Medulla oblongata (tissue), 1 donor: ENCODE results near the gene ARHGEF10L.

Experiments used
- DNase-seq: peaks from one replicate; pipeline ENCODE4 v3.0.0-alpha.2; 2015; ENCODE audit errors: extremely low spot score

The ARHGEF10L gene

GRCh38 chr1:17588048-17588871, 48.8 kb downstream of the ARHGEF10L start:
- DNase-seq = no peak

DNA sequence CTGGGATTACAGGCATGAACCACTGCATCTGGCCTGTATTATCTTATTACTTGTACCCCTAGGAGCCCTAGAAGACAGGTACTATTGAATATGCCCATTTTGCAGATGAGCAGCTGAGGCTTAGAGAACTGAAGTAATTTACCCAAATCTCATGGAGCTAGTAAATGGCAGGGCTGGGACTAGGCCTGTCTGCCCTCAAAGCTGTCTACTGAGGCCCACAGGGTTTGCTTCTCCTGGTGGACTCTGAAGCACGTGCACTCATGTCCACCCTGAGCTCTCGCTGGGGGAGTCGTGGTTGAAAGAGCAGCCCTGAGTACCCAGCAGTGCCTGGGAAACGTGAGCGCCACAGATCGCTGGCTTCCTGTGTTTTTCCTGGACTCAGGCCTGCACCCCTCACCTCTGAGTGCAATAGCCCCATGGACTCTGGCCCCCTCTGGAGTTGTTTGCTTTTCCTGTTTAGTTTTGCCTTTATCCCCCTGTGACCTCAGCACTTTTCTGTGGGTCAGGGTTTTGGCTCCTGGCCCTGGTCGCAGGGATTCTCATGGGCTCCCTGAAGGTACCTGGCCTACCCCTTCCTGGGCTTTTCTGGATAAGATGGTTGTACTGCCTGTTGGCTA, 52.4 kb downstream of the ARHGEF10L start:
- no peak for DNase-seq

GRCh38 chr1:17594026-17594425, 54.5 kb downstream of the ARHGEF10L start:
- DNase-seq = no peak

- no peak for DNase-seq
These were observed 55.4 kb downstream of the ARHGEF10L start for GRCh38 chr1:17594690-17595601.

DNA sequence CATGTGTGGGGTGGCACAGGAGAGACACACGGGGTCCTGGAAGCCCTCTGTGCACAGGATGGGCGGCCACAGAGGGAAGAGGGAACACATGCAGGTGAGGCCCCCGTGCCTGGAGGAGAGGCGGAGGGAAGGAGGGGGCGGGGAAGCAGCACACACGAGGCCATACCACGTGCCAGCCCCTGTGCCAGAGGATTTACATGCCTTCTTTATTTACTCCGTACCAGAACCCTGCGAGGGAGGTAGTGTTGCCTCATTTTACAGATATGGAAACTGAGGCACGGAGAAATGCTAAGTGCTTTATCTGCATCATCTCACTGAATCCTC, 56.1 kb downstream of the ARHGEF10L start:
- no peak for DNase-seq

- DNase-seq = no peak
These were observed 56.7 kb downstream of the ARHGEF10L start for GRCh38 chr1:17596186-17596585.

DNA sequence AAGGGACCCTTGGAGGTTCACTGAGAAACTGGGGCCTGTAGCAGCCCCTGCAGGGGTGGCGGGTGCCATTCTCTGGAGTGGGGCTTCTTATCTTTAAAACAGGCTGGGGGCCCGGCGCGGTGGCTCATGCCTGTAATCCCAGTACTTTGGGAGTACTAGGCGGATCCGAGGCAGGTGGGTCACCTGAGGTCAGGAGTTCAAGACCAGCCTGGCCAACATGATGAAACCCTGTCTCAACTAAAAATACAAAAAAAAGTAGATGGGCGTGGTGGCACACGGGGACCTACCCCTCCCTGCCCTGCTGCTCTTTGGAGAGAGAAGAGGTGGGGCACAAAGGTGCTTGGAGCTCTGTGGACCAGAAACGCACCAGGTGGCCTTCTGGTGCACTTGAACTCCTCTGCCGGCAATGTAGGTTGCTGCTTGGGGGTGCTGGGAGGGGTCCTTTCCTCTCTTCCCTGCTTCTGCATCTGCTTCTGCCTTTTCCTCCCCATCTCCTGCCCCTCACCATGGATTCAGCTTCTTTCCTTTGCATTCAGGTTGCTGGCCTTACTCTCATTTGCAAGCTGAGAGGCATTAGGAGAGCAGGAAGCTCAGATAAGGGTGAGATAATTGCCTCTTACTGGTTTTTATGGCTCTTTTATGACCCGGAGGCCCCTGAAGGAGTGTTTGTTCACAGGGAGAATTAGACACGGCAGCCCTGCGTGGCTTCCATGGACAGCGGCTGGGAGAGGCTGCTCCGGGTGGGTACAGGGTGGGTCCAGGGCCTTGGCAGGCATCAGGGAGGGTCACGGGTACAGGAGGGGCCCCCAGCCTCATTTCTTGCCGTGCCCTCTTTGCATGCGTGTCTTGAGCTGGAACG, 57.4 kb downstream of the ARHGEF10L start:
- no peak for DNase-seq

GRCh38 chr1:17597651-17598050, 58.2 kb downstream of the ARHGEF10L start:
- no peak for DNase-seq

- no peak for DNase-seq
These were observed 58.8 kb downstream of the ARHGEF10L start for GRCh38 chr1:17598251-17598650.

DNA sequence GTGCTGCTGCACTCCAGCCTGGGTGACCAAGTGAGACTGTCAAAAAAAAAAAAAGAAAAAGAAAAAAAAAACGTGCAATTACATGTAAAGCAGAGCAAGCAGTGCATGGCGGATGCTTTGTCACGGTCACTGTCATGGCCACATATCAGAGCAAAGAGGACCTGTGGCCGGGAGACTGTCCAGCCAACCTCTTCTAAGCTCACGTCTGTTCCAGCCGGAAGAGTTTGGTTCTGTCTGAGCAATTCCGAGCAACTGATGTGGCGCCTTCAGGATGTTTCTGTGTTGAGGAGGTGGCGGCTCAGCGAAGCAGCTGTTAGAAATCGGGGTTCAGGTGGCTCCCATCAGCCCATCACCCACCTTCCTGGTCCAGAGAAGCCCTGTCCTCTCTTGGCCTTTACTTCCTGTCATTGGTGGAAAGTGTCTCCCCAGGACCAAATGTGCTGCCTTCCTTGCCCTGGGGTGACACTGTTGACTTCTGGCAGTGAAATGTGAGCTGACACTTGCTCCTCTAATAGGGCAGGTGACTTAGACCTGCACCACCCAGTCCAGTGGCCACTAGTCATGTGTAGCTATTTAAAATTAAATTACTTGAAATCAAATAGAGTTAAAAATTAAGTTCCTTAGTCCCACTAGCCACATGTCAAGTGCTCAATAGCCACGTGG, 59.9 kb downstream of the ARHGEF10L start:
- no peak for DNase-seq

DNA sequence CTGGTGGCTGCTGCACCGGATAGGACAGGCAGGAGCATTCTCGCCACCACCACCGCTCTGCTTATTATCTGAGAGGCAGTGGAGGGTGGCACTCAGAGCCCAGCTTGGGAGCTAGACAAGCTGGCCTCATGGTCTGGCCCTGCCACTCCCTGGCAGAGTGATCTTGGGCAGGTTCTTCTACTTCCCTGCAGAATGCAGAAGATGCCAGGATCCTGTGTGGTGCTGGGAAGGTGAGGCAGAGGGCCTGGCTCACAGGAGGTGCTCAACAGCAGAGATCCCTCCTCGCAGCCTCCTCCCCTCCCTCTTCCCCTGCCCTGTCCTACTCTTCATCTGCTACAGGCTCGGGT, 60.4 kb downstream of the ARHGEF10L start:
- DNase-seq = no peak

- DNase-seq = no peak
These were observed 60.8 kb downstream of the ARHGEF10L start for GRCh38 chr1:17600321-17600720.

GRCh38 chr1:17601643-17602382, 62.3 kb downstream of the ARHGEF10L start:
- DNase-seq = no peak

- DNase-seq = no peak
These were observed 63.8 kb downstream of the ARHGEF10L start for GRCh38 chr1:17603091-17603841.

GRCh38 chr1:17605582-17606344, 66.3 kb downstream of the ARHGEF10L start:
- no peak for DNase-seq

GRCh38 chr1:17606826-17607440, 67.4 kb downstream of the ARHGEF10L start:
- DNase-seq = peak; percentile 86

DNA sequence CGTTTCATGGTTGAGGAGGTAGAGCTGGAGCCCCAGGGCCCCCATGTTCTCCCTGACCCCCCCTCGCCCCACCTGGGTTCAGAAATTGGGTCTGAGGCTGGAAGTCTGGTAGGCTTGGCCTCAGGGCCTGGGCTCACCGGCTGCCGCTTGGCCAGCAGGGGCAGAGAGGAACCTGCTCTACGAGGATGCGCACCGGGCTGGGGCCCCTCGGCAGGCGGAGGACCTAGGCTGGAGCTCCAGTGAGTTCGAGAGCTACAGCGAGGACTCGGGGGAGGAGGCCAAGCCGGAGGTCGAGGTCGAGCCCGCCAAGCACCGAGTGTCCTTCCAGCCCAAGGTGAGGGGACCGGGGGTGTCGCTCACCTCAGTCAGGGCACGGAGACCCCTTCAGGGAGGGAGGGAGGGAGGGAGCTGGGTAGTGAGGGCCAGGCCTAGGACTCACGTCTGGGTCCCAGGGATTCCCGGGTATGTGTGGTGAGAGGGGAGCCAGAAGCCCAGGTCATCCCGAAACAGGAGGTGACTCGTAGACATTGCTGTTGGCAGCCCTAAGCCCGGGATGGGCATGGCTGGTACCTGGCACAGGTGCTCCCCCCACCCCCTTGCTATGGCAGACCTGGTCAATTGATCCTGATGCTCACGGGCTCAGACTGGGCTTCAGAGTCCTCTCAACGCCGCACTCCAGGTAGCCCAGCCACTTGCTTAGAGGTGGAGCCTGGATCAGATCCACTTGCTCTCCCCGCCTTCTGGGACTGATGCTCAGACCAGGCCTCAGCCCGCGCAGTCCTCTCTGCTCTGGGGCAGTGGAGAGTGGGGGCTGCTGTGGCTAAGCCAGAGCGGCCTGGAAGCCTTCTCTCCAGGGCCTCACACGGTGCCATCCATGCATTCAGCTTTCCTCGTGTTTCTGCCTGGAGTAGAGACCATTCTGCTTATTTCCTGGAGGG, 68.4 kb downstream of the ARHGEF10L start:
- no peak for DNase-seq
